A549 (cell line): ENCODE results near the gene PPP1R12C. TPM values are rescaled to one million over a fixed set of nuclear protein-coding genes. Genes with fewer than 3 reads are reported as not detected.

Experiments used
- ATAC-seq, 2 experiments: fragments of 200-7000 bp in 1 of 2; fragments of >200 bp in 1 of 2; cut with Nextera tagmentation in 1 of 2; cut with Tn5 transposase in 1 of 2; 3 replicates each; pipeline versions ENCODE4 v1.8.0 to v1.9.1; 2018 to 2020; ENCODE audit warnings: mild to moderate bottlenecking in 1 of 2, moderate library complexity in 1 of 2
- CTCF ChIA-PET: fragments of 300-600 bp; sonication (Branson Sonifier 250); formaldehyde crosslinking; extraction: SDS; loops from one replicate; lab custom pipeline; 2021; ENCODE audit warnings: antibody characterized with exemption, inconsistent platforms; lab: Yijun Ruan, JAX
- POLR2A ChIA-PET: fragments of 350-600 bp; formaldehyde crosslinking; extraction: SDS; loops from one replicate; lab custom pipeline; 2021; ENCODE audit warnings: antibody characterized with exemption, inconsistent platforms; lab: Yijun Ruan, JAX
- DNase-seq, 2 experiments: peaks; one replicate each; pipeline versions ENCODE4 v3.0.0 to v3.0.0-alpha.2; 2011 to 2016; ENCODE audit warnings: low read depth in 1 of 2, low spot score in 1 of 2
- FAIRE-seq: peaks from 2 replicates; lab custom pipeline; 2011; peaks lifted over from hg19 to GRCh38; lab: Jason Lieb, UNC
- H3K27ac ChIP-seq, 2 experiments: fragments of >200 bp; sonication (Bioruptor Twin); formaldehyde crosslinking; 3 replicates each; pipeline ENCODE4 v1.5.1; 2016 to 2017
- H3K4me1 ChIP-seq: fragments of >200 bp; sonication (Bioruptor Twin); formaldehyde crosslinking; 3 replicates; pipeline ENCODE4 v1.6.1; 2016
- H3K4me2 ChIP-seq: fragments of >200 bp; sonication (Bioruptor Twin); formaldehyde crosslinking; 3 replicates; pipeline ENCODE4 v1.6.1; 2016
- H3K4me3 ChIP-seq: fragments of >200 bp; sonication (Bioruptor Twin); formaldehyde crosslinking; 3 replicates; pipeline ENCODE4 v1.5.1; 2016
- H3K9me3 ChIP-seq: fragments of >200 bp; sonication (Bioruptor Twin); formaldehyde crosslinking; 3 replicates; pipeline ENCODE4 v1.6.1; 2016
- ATOH8 ChIP-seq: fragments of 250-450 bp; sonication (Bioruptor Pico); IDR thresholded peaks from 2 replicates; pipeline ENCODE4 v1.5.0; 2020; ENCODE audit warnings: low read depth, mild to moderate bottlenecking, moderate library complexity
- BCL3 ChIP-seq: fragments of >200 bp; sonication (Bioruptor Twin); formaldehyde crosslinking; IDR thresholded peaks from 3 replicates; pipeline ENCODE4 v1.6.1; 2016
- CBX2 ChIP-seq: fragments of 200-600 bp; sonication (generic); IDR thresholded peaks from 2 replicates; pipeline ENCODE4 v1.6.1; 2016; ENCODE audit warnings: low read depth, mild to moderate bottlenecking, borderline replicate concordance
- CBX8 ChIP-seq: fragments of 200-600 bp; sonication (generic); IDR thresholded peaks from 2 replicates; pipeline ENCODE4 v1.6.1; 2016
- CEBPB ChIP-seq, 2 experiments: fragments of >200 bp in 1 of 2; sonication (Bioruptor Twin) in 1 of 2; formaldehyde crosslinking in 1 of 2; IDR thresholded peaks; 2 replicates each; pipeline ENCODE4 v1.6.1; 2012 to 2016
- CHD2 ChIP-seq: fragments of 150-350 bp; IDR thresholded peaks from 2 replicates; pipeline ENCODE4 v1.6.1; 2014; ENCODE audit warnings: low read length; ENCODE audit not compliant: partially characterized antibody
- CHD4 ChIP-seq: fragments of 200-600 bp; sonication (generic); IDR thresholded peaks from 2 replicates; pipeline ENCODE4 v1.6.1; 2016; ENCODE audit warnings: antibody characterized with exemption, mild to moderate bottlenecking, borderline replicate concordance
- E2F6 ChIP-seq: IDR thresholded peaks from 2 replicates; pipeline ENCODE4 v1.6.1; 2012; ENCODE audit warnings: low read depth, borderline replicate concordance
- EHF ChIP-seq: fragments of 250-450 bp; sonication (Bioruptor Pico); IDR thresholded peaks from 2 replicates; pipeline ENCODE4 v1.5.0; 2020; ENCODE audit warnings: mild to moderate bottlenecking
- EHMT2 ChIP-seq: fragments of 200-600 bp; sonication (generic); IDR thresholded peaks from 2 replicates; pipeline ENCODE4 v1.6.1; 2016; ENCODE audit warnings: antibody characterized with exemption, low read depth, mild to moderate bottlenecking, moderate library complexity
- ELK1 ChIP-seq: fragments of 150-350 bp; IDR thresholded peaks from 2 replicates; pipeline ENCODE4 v1.6.1; 2014; ENCODE audit warnings: low read depth, mild to moderate bottlenecking, low read length
- FOSB ChIP-seq: fragments of 250-450 bp; sonication (Bioruptor Pico); IDR thresholded peaks from 2 replicates; pipeline ENCODE4 v1.5.0; 2020; ENCODE audit warnings: mild to moderate bottlenecking, moderate library complexity
- HES2 ChIP-seq: fragments of >200 bp; sonication (Bioruptor Twin); formaldehyde crosslinking; IDR thresholded peaks from 2 replicates; pipeline ENCODE4 v1.6.1; 2016
- HOXA7 ChIP-seq: fragments of 250-450 bp; sonication (Bioruptor Pico); IDR thresholded peaks from 2 replicates; pipeline ENCODE4 v1.5.0; 2020; ENCODE audit warnings: mild to moderate bottlenecking, moderate library complexity
- HOXB13 ChIP-seq: fragments of 250-450 bp; sonication (Bioruptor Pico); IDR thresholded peaks from 2 replicates; pipeline ENCODE4 v1.5.0; 2020; ENCODE audit warnings: low read depth, mild to moderate bottlenecking, moderate library complexity
- HOXB5 ChIP-seq: fragments of 250-450 bp; sonication (Bioruptor Pico); IDR thresholded peaks from 2 replicates; pipeline ENCODE4 v1.5.0; 2020; ENCODE audit warnings: mild to moderate bottlenecking, moderate library complexity
- JUN ChIP-seq, 2 experiments: fragments of >200 bp; sonication (Bioruptor Twin); formaldehyde crosslinking; IDR thresholded peaks; 2 replicates in 1 of 2; 3 replicates in 1 of 2; pipeline ENCODE4 v1.6.1; 2016 to 2017
- JUNB ChIP-seq: fragments of >200 bp; sonication (Bioruptor Twin); formaldehyde crosslinking; IDR thresholded peaks from 2 replicates; pipeline ENCODE4 v1.6.1; 2016
- MAX ChIP-seq: IDR thresholded peaks from 2 replicates; pipeline ENCODE4 v1.6.1; 2012
- MAZ ChIP-seq: fragments of 150-350 bp; IDR thresholded peaks from 2 replicates; pipeline ENCODE4 v1.6.1; 2014; ENCODE audit warnings: antibody characterized with exemption, low read depth, low read length, borderline replicate concordance
- NFE2L2 ChIP-seq: fragments of 150-350 bp; conservative IDR thresholded peaks from 2 replicates; pipeline ENCODE4 v1.6.1; 2014; ENCODE audit warnings: low read length
- NPAS2 ChIP-seq: fragments of 250-450 bp; sonication (Bioruptor Pico); IDR thresholded peaks from 2 replicates; pipeline ENCODE4 v1.8.0; 2022; ENCODE audit warnings: mild to moderate bottlenecking, moderate library complexity, borderline replicate concordance
- PHF8 ChIP-seq: fragments of 200-600 bp; sonication (generic); IDR thresholded peaks from 2 replicates; pipeline ENCODE4 v1.6.1; 2016; ENCODE audit warnings: low read depth, mild to moderate bottlenecking, antibody characterized with exemption, moderate library complexity, borderline replicate concordance
- POLR2A ChIP-seq: IDR thresholded peaks from 2 replicates; pipeline ENCODE4 v1.6.1; 2012; ENCODE audit warnings: mild to moderate bottlenecking, low read length
- RAD21 ChIP-seq, 2 experiments: fragments of >200 bp in 1 of 2; sonication (Bioruptor Twin) in 1 of 2; formaldehyde crosslinking in 1 of 2; IDR thresholded peaks in 1 of 2; conservative IDR thresholded peaks in 1 of 2; 2 replicates in 1 of 2; 3 replicates in 1 of 2; pipeline ENCODE4 v1.6.1; 2012 to 2018; ENCODE audit warnings: inconsistent platforms in 1 of 2
- RARB ChIP-seq: fragments of 250-450 bp; sonication (Bioruptor Pico); IDR thresholded peaks from 2 replicates; pipeline ENCODE4 v1.8.0; 2021; ENCODE audit warnings: mild to moderate bottlenecking, moderate library complexity
- RCOR1 ChIP-seq: fragments of 150-350 bp; IDR thresholded peaks from 2 replicates; pipeline ENCODE4 v1.6.1; 2014; ENCODE audit warnings: antibody characterized with exemption, low read length, low read depth
- RFX5 ChIP-seq: fragments of 450-650 bp; IDR thresholded peaks from 2 replicates; pipeline ENCODE4 v1.7.1; 2014; ENCODE audit warnings: antibody characterized with exemption, mild to moderate bottlenecking, moderate library complexity
- TFCP2L1 ChIP-seq: fragments of 250-450 bp; sonication (Bioruptor Pico); IDR thresholded peaks from 2 replicates; pipeline ENCODE4 v1.5.0; 2021; ENCODE audit warnings: mild to moderate bottlenecking
- TP53 ChIP-seq: fragments of 250-450 bp; sonication (Bioruptor Pico); IDR thresholded peaks from 2 replicates; pipeline ENCODE4 v1.5.0; 2021; ENCODE audit warnings: mild to moderate bottlenecking, moderate library complexity
- ZSCAN20 ChIP-seq: fragments of 250-450 bp; sonication (Bioruptor Pico); IDR thresholded peaks from 2 replicates; pipeline ENCODE4 v1.8.0; 2022; ENCODE audit warnings: mild to moderate bottlenecking, moderate library complexity
- WGBS: methylation state at CpG from one replicate; pipeline ENCODE4 v1.1.6; 2017; ENCODE audit errors: missing lambda C conversion rate; 5-methylcytosine and 5-hydroxymethylcytosine counted together
- polyA plus RNA-seq, 4 experiments: library from polyadenylated mRNA; depleted of rRNA in 3 of 4; stranded (reverse); fragments of >200 nt; fragmentation: RNase III in 1 of 4; extraction: RNeasy Plus Mini Kit Qiagen cat#74134 plus additional on column Dnase treatment in 1 of 4; gene quantifications; 2 replicates in 3 of 4; 3 replicates in 1 of 4; pipeline ENCODE4 v1.2.3, GENCODE V29; 2011 to 2017
- TF ChIP-seq, protein P1 (sequence below): fragments of >200 bp; sonication (Bioruptor Twin); formaldehyde crosslinking; IDR thresholded peaks from 3 replicates; pipeline ENCODE4 v1.5.1; 2016
- TF ChIP-seq, protein P2 (sequence below): fragments of 250-450 bp; sonication (Bioruptor Pico); IDR thresholded peaks from 2 replicates; pipeline ENCODE4 v1.5.0; 2021; ENCODE audit warnings: mild to moderate bottlenecking, moderate library complexity, borderline replicate concordance

The PPP1R12C gene
- polyA plus RNA-seq, 2 of the 4 experiments (the other 2 are of a cell fraction): 22.0 to 70.3 TPM

- Histone ChIP-seq H3K4me3 (peak overlapping the region; percentile 64), H3K4me1 (peaks cover 37% of the 10 kb centered on the region), H3K27ac (peak overlapping the region; percentile 82 to 92), H3K9me3 (no peaks in the 10 kb centered on the region), H3K4me2 (peak overlapping the region; percentile 84)
- CTCF ChIA-PET: interaction anchor here (0.7 to 4.6 kb wide), 28 partner anchors 9 to 485 kb away, joined by 3 to 111 read pairs (median 4); partner anchors contain the start of genes DNAAF3, PTPRH, TMEM238 and TNNI3
- DNase-seq: peak; percentile 85 to 91
- no peak for FAIRE-seq
- 0% methylated on average over 24 of the region's 41 CpGs for WGBS
- ATAC-seq: peak; percentile 73 to 83
- POLR2A ChIA-PET: interaction anchor here (0.6 to 1.9 kb wide), 9 partner anchors 10 to 301 kb away, joined by 3 to 9 read pairs (median 5); partner anchors contain the start of genes DNAAF3, KMT5C and UBE2S
- TF ChIP-seq ZSCAN20: no peak
- TF ChIP-seq HOXB5 (CRISPR knock-in tag): peak; percentile 41; the same call in 1 of the 2 replicates
- TF ChIP-seq EHF (CRISPR knock-in tag): no peak
- TF ChIP-seq CBX2: no peak
- no peak for TF ChIP-seq RFX5
- TF ChIP-seq E2F6: 0 out of 2 replicates have a peak, but pooled peaks have one; percentile 69
- TF ChIP-seq NPAS2 (CRISPR knock-in tag): no peak
- TF ChIP-seq MAX: peak; percentile 82
- TF ChIP-seq RCOR1: 0 out of 2 replicates have a peak, but pooled peaks have one; percentile 65
- no peak for TF ChIP-seq HOXA7
- no peak for TF ChIP-seq HES2
- no peak for TF ChIP-seq CBX8
- TF ChIP-seq CEBPB (IDR thresholded peaks at IDR 0.05): no peak
- TF ChIP-seq POLR2A: no peak
- no peak; a peak in 1 of 5 replicates for TF ChIP-seq JUN (IDR thresholded peaks at IDR 0.05)
- TF ChIP-seq TFCP2L1 (CRISPR knock-in tag): 0 out of 2 replicates have a peak, but pooled peaks have one; percentile 50
- no peak for TF ChIP-seq HOXB13 (CRISPR knock-in tag)
- no peak for TF ChIP-seq NFE2L2
- no peak for TF ChIP-seq EHMT2
- TF ChIP-seq PHF8: no peak; the same call in 1 of the 2 replicates
- TF ChIP-seq ATOH8 (CRISPR knock-in tag): no peak
- TF ChIP-seq RARB (CRISPR knock-in tag): no peak
- no peak; the same call in 1 of the 2 replicates for TF ChIP-seq TP53 (CRISPR knock-in tag)
- TF ChIP-seq, protein P1, sequence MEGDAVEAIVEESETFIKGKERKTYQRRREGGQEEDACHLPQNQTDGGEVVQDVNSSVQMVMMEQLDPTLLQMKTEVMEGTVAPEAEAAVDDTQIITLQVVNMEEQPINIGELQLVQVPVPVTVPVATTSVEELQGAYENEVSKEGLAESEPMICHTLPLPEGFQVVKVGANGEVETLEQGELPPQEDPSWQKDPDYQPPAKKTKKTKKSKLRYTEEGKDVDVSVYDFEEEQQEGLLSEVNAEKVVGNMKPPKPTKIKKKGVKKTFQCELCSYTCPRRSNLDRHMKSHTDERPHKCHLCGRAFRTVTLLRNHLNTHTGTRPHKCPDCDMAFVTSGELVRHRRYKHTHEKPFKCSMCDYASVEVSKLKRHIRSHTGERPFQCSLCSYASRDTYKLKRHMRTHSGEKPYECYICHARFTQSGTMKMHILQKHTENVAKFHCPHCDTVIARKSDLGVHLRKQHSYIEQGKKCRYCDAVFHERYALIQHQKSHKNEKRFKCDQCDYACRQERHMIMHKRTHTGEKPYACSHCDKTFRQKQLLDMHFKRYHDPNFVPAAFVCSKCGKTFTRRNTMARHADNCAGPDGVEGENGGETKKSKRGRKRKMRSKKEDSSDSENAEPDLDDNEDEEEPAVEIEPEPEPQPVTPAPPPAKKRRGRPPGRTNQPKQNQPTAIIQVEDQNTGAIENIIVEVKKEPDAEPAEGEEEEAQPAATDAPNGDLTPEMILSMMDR: peak; percentile 94
- TF ChIP-seq ELK1: no peak
- no peak for TF ChIP-seq CHD2
- TF ChIP-seq CHD4: no peak
- TF ChIP-seq MAZ: peak; percentile 79; the same call in 1 of the 2 replicates
- TF ChIP-seq JUNB: no peak
- TF ChIP-seq RAD21 (conservative IDR thresholded peaks at IDR 0.05 in 1 of 2, IDR thresholded peaks at IDR 0.05 in 1 of 2): peak; percentile 56 to 59
- TF ChIP-seq, protein P2, sequence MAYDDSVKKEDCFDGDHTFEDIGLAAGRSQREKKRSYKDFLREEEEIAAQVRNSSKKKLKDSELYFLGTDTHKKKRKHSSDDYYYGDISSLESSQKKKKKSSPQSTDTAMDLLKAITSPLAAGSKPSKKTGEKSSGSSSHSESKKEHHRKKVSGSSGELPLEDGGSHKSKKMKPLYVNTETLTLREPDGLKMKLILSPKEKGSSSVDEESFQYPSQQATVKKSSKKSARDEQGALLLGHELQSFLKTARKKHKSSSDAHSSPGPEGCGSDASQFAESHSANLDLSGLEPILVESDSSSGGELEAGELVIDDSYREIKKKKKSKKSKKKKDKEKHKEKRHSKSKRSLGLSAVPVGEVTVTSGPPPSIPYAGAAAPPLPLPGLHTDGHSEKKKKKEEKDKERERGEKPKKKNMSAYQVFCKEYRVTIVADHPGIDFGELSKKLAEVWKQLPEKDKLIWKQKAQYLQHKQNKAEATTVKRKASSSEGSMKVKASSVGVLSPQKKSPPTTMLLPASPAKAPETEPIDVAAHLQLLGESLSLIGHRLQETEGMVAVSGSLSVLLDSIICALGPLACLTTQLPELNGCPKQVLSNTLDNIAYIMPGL (CRISPR knock-in tag): no peak
- TF ChIP-seq BCL3: no peak
- no peak for TF ChIP-seq FOSB (CRISPR knock-in tag)
Observed at GRCh38 chr19:55146078-55146704, 28.8 kb upstream of the PPP1R12C start.
